Hypothalamus (tissue), 51 donors: ENCODE data around the gene IGLON5.

Experiments used
- DNase-seq, 51 donors: peaks; one replicate each; lab custom pipeline; 2025; lab: John Stamatoyannopoulos, UW

The IGLON5 gene

DNA sequence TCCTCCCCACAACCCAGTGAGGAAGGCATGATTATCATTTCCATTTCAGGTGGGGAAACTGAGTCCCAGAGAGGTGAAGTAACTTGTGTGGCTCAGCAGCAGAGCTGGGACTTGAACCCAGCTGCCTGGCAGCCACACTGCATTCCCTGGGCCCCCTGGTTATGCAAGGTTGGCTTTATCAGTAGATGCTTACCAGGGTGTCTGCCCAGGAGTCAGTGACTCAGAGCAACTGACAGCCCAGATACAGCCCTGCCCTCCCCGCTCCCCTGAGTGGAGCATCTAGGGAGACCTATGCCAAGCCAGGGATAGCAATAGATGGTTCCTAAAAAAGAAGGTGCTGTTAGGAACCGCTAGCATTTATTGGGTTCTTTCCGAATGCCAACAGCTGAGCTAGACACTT lies 5.9 kb downstream of the IGLON5 start:
- no peak for DNase-seq

DNA sequence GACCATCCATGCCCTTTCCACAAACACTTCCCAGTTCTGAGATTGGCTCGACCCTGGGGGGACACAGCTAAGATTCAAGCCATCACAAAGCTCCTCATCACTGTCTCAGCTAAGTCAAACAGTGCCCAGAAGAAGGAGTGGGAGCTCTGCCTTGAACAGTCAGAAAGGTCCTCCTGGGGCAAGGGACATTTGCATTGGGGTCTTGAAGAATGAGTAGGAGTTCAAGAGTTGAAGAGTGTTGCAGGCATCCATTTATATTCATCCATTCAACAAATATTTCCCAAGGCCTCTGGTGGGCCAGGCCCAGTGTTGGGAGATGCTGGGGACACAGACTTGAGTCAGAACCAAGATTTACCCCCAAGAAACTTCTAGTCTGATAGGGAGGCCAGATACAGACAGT lies 6.5 kb downstream of the IGLON5 start:
- DNase-seq: no peak

DNA sequence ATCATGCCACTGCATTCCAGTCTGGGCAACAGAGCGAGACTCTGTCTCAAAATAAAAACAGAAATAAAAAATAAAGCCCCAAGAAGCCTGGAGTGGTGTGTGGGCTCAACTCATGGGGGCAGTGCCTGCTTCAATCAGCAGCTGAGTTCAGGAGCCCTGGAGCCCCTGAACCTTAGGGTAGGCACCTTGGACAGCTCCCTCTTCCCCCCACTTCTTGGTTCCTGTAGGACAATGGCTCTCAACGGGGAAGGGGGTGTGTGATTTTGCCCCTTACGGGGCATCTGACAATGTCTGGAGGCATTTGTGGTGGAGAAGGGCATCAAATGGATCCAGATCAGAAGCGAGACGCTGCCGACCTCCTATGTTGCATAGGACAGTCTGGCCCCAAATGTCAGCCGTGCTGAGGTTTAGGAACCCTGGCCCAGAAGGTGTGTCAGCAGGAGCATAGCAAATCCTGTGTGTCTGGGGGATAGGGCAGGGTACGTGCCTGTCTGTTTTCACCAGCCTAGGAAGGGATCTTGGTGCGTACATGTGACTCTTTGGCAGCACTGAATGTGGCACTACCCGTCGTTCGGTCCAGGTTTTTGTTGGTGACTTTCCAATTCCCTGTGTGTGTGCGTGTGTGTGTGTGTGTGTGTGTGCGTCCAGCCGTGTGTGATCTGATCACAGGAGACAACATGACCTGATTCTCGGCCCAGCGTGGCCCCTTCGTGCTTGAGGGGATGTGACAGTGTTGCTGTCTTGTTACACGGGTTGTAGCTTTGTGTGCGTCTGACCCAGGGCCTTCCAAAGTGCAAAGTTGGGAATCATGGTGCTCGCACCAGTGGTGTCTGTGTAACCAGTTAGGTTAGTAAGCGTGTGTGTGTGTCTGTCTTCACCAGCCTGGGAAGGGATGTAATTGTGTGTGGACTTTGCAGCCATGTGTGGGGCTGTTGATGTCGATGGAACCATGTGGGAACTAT lies 7.5 kb downstream of the IGLON5 start:
- DNase-seq: peak in 1 of 51 donors; percentile 7

DNA sequence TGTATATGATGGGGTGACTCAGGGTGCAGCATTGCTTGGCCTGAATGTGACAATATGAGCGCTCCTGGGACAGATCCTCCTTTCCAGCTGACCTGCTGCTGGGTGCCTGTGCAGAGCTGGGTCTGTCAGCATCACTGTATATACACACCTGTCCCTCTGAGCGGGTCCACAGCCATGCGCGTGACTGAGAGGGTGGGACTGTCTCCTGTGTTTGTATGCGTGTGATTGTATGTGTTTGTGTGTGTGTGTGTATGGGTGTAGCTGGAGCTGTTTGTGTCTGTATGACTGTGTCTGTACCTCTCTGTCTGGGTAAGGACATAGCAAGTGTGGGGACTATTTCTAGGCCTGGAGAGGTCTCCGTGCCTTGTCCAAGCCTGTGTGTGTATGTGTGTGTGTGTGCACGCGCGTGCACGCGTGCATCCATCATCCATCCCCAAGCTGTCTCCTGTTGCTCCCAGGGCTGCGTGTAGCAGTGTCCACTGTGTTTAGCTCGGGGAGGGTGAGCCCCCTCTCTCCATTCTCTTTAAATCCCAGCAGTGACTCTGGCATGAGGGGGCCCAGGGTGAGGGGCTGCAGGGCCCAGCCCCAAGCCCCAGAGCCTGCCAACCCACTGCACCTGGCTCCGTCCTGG lies 8.3 kb downstream of the IGLON5 start:
- no peak for DNase-seq

DNA sequence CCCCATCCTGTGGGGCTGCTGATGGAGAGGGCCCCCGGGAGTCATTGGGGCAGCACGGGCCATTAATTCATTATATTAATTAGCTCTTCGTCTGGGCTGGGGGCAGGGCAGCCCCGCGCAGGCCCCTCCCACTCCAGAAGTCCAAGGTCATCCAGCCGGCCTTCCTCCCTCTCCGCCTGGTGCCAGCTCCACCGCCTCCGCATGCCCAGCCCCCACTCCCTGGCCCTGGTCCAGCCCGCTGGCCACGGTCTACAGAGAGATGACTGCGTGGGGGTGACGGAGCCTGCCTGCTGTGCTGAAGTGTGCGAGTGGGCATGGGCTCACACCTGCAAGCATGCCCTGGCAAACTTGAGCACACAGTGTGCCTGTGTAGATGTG lies 8.8 kb downstream of the IGLON5 start:
- DNase-seq: peak in 15 of 51 donors; percentile 12 to 57 (median 29)

DNA sequence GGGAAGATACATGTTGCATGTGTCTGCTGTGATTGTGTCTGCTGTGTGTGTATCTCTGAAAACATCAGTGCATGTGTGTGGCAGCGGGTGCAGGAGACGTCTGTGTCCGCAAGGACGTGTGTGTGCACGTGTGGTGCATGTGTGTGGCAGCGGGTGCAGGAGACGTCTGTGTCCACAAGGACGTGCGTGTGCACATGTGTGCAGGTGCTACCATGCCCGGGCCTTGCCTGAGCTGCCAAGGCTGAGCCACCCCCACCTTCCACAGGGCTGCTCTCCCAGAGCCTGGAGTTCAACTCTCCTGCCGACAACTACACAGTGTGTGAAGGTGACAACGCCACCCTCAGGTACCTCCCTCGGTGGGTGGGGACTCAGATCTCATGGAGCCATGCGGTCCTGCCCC lies 10.4 kb downstream of the IGLON5 start:
- no peak for DNase-seq

DNA sequence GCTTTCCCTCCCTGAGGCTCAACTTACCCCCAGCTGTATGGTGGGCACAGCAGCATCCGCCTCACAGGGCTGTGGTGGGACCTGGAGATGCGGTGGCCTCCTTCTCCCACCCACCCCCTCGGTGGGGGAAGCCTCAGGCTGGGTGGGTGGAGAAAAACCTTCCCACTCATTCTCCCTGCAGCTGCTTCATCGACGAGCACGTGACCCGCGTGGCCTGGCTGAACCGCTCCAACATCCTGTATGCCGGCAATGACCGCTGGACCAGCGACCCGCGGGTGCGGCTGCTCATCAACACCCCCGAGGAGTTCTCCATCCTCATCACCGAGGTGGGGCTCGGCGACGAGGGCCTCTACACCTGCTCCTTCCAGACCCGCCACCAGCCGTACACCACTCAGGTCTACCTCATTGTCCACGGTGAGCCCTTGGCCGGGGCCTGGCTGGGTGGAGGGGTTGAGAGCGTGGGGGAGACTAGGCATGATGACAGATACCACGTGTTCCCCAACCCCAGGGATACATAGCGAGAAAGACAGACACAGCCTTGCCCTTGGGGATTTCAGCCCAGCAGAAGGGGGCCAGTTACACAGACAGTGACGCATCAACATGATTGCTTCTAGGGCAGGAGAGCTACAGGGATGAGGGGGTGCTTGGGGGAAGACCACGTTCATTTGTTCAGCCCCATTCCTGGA lies 12.2 kb downstream of the IGLON5 start:
- DNase-seq: no peak

DNA sequence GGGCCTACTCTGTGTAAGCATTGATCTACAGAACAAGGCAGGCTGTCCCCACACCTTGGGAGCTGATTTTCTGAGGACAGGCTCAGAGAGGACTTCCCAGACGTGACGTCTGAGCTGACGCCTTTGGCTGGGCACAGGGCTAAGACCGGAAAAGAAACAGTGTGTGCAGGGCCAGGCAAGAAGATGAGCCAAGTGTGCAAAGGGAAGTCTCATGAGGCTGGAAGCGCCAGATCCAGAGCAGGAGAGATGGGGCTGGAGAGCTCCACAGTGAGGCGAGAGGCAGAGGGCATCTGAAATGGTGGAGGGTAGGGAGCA lies 12.7 kb downstream of the IGLON5 start:
- peak in 2 of 51 donors; percentile 11 to 24 for DNase-seq

DNA sequence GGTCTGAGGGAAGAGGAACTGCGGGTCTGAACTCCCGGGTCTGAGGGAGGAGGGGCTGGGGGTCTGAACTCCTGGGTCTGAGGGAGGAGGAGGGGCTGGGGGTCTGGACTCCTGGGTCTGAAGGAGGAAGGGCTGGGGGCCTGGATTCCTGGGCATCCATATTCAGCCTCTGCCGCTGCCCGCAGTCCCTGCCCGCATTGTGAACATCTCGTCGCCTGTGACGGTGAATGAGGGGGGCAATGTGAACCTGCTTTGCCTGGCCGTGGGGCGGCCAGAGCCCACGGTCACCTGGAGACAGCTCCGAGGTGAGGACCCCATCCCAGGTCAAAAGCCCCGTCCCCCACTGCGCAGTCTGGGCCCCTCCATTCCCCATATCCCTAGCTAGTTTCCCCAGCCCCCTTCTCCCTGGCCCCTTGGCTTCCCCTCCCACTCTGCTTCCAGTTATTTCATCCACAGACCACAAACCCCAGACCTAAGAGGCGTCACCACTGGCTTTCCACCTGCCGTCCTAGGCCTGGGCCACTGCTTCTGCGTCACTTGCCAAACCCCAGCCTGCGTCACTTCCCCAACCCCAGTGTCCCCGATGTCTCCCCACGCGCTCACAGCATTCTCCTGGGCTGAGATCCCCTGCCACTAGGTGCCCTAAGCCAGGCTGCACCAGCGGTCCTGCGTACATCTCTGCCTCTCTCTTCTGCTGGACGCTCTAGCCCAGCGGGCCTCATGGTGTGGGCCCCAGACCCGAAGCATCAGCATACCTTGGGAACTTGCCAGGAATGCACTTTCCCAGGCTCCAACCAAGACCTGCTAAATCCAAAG lies 13.9 kb downstream of the IGLON5 start:
- DNase-seq: no peak

DNA sequence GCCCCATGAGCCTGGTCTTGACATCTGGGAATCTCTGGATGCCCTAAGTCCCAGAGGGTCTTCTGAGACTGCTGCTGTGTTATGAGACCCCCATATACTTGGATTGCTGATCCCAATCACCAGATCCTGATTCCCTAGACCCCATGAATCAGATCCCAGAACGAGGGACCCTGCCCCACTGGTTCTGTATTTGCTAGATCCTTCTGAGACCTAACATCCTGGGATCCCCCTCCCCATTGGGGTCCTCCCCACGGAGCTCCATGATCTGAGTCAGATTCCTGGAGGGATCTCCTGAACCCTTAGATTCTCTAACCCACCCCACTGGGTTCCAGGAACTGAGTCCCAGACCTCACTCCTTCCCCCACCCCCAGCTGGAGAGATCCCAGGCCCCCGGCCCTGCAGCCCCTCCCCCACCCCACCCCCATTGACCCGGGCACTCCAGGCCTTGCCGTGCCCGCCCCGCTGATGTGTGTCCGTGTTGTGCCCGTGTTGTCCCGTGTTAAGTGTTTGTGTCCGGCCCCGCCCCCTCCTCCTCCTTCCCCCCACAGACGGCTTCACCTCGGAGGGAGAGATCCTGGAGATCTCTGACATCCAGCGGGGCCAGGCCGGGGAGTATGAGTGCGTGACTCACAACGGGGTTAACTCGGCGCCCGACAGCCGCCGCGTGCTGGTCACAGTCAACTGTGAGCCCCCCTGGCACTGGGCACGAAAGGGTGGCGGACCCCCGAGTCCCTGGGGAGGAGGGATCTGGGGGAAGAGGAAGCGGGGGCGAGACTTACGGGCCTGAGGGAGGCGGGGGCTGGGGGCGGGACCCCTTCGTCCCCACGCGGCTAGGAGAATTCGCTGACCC lies 15.0 kb downstream of the IGLON5 start:
- DNase-seq: no peak

DNA sequence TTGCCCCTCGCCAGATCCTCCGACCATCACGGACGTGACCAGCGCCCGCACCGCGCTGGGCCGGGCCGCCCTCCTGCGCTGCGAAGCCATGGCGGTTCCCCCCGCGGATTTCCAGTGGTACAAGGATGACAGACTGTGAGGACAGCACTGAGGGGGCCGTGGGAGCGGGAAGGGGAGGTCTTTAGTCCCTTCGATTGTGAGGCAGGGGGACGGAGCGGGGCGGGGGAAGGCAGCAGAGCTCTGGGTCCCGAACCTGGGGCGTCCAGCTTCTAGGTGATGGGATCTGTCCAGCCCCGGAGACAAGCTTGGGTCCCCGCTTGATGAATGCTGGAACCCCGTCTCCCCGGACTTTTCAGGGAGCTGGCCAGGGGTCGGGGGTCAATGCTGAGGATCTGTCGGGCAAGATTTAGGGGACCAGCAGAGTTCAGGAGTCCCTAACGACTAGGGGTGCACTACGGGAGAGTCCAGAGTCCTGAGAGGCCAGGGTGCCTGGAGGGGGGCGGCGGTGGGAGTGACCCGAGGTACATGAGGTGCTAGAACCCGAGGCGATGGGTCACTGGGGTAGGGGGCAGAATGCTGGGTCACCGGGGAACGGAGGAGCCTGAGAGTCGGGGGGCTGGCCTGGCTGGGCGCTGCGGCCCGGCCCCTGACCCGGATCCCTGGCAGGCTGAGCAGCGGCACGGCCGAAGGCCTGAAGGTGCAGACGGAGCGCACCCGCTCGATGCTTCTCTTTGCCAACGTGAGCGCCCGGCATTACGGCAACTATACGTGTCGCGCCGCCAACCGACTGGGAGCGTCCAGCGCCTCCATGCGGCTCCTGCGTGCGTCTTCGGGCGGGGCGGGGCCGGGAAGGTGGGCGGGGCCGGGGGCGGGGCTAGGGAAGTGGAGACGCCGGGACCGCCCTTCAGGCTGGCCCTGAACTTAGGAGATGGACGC lies 15.9 kb downstream of the IGLON5 start:
- peak in 5 of 51 donors; percentile 12 to 24 (median 19) for DNase-seq

DNA sequence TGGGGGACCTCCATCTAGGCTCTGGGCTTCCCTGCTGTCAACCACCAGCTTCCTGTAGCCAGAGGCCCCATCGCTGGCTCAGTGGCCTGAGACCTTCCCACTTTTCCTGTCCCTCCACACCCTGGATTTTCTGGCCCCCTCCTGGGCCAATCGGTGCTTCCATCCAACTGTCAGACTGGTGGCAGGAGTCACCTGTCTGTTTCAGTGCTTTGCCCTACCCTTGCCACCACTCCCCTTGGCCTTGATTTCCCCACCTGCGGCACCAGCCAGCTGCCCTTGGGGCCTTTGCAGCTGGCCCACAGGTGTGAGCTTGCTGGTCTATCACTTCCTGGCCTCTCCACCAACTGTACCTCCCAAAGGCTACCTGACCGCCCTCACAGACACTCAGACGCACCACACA lies 18.0 kb downstream of the IGLON5 start:
- DNase-seq: no peak

DNA sequence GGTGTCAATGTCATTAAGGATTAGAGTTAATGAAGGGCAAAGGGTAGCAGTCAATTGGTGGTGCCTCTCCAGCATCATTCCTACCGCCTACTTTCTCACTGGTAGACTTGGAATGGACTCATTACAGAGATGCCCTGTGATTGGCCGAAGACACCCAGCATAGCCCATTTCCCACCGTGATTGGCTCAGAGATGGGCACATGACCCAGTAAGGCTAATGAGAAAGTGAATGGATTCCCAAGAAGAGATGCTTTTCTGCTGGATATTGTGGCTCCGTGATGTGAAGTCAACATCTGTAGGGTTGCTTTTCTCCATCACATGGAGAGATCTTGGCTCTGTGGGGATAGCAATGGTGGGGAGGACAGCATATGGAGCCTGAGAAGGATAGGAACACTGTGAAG lies 18.9 kb downstream of the IGLON5 start:
- DNase-seq: no peak

DNA sequence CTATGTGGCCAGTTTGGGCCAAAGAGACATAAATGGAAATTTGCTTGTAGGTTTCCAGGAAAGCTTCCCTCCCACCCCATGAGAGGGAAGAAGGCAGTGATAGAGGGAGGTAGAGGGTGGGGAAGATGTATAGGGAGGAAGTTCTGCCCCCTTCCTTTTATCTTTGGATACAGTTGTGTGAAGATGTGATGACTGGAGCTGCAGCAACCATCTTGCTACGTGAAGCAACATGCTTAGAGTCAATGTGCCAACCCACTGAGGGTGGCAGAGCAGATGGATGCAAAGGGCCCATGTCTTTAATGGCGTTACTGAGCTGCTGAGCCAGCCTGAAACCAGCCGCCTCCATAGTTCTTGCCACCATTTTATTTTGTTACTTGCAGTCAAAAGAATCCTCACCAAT lies 19.7 kb downstream of the IGLON5 start:
- no peak for DNase-seq

DNA sequence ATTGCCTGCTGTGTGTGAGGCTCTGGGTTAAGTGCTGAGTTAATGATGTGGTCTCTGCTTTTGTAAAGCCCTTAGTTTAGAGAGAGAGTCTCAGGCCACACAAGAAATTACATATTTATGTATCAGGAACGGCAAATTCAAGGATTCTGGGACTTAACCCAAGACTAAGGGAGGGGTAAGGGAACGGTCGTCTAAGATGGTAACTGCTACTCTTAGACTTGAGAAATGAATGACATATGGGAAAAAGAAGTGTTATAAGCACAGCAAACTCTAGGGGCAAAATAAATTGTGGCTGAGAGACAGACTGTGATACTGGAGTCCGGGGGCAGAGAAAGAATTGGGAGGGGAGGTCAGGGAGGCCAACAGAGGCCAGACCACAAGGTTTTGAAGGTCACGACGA lies 20.3 kb downstream of the IGLON5 start:
- DNase-seq: no peak

DNA sequence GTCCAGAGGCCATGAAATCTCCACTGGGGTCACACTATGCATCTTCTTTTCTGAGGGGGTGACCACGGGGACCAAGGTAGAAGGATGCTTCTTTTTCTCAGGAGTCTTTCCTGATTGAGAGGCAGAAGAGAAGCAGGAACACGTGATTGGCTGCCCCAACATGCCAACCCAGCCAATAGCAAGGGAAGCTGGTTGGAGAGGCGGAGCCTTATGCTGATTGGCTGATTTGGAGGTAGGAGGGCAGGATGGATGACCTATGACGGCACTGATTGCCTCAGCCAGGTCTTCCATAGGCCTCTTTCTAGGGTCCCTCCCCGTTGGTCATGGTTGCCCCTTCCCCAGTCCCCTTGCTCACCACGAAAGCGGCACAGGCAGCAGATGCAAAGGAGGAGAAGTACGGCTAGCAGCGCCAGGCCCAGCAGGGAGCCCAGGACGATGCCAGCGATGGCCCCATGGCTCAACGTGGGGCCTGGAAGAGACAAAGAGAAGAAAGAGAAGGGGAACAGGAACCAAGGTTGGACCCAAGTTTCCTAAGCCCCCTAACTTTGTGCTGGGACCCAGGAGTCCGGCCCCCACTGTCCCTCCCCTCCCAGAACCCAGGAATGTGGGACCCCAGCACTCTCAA lies 22.5 kb downstream of the IGLON5 start:
- DNase-seq: no peak

DNA sequence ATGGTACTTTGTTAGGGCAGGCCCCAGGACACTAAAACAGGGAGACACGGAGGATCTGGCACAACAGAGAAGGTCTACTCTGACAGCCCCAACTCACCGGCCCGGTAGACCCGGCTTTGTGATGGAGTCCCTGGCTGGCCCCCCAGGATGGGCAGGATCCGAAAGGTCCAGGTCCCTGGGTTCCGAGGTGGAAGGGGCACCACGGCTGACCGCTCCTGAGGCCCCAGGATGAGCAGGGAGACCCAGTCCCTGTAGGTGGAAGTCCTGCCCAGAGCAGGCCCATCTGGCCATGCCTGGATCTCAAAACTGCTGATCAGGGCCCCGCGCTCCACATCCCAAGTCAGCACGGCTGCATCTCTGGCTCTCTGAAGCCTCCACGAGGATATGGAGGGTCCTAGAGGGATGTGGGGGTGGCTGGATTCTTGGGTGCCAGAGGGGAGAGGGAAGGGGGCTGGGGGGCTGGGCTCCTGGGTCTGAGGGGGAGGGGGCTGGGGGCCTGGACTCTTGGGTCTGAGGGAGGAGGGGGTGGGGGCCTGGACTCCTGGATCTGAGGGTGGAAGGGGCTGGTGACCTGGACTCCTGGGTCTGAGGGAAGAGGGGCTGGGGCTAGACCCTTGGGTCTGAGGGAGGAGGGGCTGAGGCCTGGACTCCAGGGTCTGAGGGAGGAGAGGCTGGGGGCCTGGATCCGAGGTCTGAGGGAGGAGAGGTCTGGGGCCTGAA lies 25.9 kb downstream of the IGLON5 start:
- DNase-seq: no peak
